Mucosa of descending colon (tissue), 3 donors: ENCODE measurements around the gene PPP1CB. TPM values are rescaled to one million over a fixed set of nuclear protein-coding genes. Genes with fewer than 3 reads are reported as not detected.

Experiments used
- ATAC-seq: fragments of 200-7000 bp; cut with Tn5 transposase; one replicate; pipeline ENCODE4 v1.9.1; 2020; ENCODE audit warnings: mild to moderate bottlenecking, moderate library complexity
- DNase-seq, 3 donors: peaks; one replicate each; pipeline ENCODE4 v3.0.0-alpha.2; 2020
- H3K36me3 ChIP-seq: fragments of 200-600 bp; one replicate; pipeline ENCODE4 v1.8.0; 2021; ENCODE audit warnings: low read depth, mild to moderate bottlenecking
- H3K4me1 ChIP-seq: fragments of 200-600 bp; one replicate; pipeline ENCODE4 v1.8.0; 2021; ENCODE audit warnings: low read depth, mild to moderate bottlenecking
- H3K4me3 ChIP-seq: fragments of 200-600 bp; one replicate; pipeline ENCODE4 v1.8.0; 2021; ENCODE audit warnings: mild to moderate bottlenecking
- H3K9me3 ChIP-seq: fragments of 200-600 bp; one replicate; pipeline ENCODE4 v1.8.0; 2021; ENCODE audit warnings: mild to moderate bottlenecking
- CTCF ChIP-seq: fragments of 200-600 bp; IDR thresholded peaks from one replicate; pipeline ENCODE4 v1.8.0; 2022; ENCODE audit warnings: antibody characterized with exemption, mild to moderate bottlenecking
- intact Hi-C, 2 donors: fragments of 100-400 bp; cut with DNase I in 1 of 2; cut with micrococcal nuclease in 1 of 2; formaldehyde crosslinking; loops; one replicate each; pipeline versions ENCODE4 v1.11.0 to v1.11.1; 2022; cut with DNase I, micrococcal nuclease
- total RNA-seq, 3 donors: library from RNA; stranded (reverse); fragmentation: NEBNext Ultra II Directional in 2 of 3; extraction: Animal tissue kit (Norgen Biotek cat#: 25700) in 2 of 3; gene quantifications; one replicate each; pipeline versions ENCODE4 v1.2.1 to v1.2.4, GENCODE V29; 2021 to 2023
- donor health status: DM: no; HTN: no; CAD: no; lungs with moderate emphysema.
- donor health status: DM: no; HTN: no; CAD: no.
- donor health status: DM: no; HTN: yes; CAD: no.

PPP1CB gene
- total RNA-seq, 3 donors from 2014 or later = 302 to 439 (median 308) TPM

- no peak overlapping the region for H3K4me3 ChIP-seq
- DNase-seq (no peak), ATAC-seq (no peak)
- no peaks in the 10 kb centered on the region for H3K9me3 ChIP-seq
- intact Hi-C loops = no loop called here
- H3K4me1 ChIP-seq = peaks cover 25% of the 10 kb centered on the region
- no peaks in the 10 kb centered on the region for H3K36me3 ChIP-seq
- no peak for TF ChIP-seq CTCF
Measured at GRCh38 chr2:28748941-28749340, 2.7 kb upstream of the PPP1CB start.

GRCh38 chr2:28749526-28749925 is 2.1 kb upstream of the PPP1CB start:
- intact Hi-C loops = no loop called here
- Histone ChIP-seq H3K36me3 (no peaks in the 10 kb centered on the region), H3K4me3 (no peak overlapping the region), H3K4me1 (peaks cover 26% of the 10 kb centered on the region), H3K9me3 (no peaks in the 10 kb centered on the region)
- DNase-seq = no peak
- TF ChIP-seq CTCF = no peak
- no peak for ATAC-seq

GRCh38 chr2:28750316-28751251 is 1.0 kb upstream of the PPP1CB start:
- ATAC-seq (no peak), DNase-seq (peak in 1 of 3 donors; percentile 48)
- intact Hi-C loops = loop anchor here (5.0 to 10.0 kb wide), 2 partner anchors 88 to 156 kb away; no protein-coding TSS in a partner anchor
- Histone ChIP-seq H3K36me3 (no peaks in the 10 kb centered on the region), H3K4me3 (peak overlapping the region; percentile 100), H3K9me3 (no peaks in the 10 kb centered on the region), H3K4me1 (peaks cover 33% of the 10 kb centered on the region)
- TF ChIP-seq CTCF = no peak

GRCh38 chr2:28751956-28752630 is 463 bp downstream of the PPP1CB start:
- no peak for TF ChIP-seq CTCF
- Histone ChIP-seq H3K4me3 (peak overlapping the region; percentile 100), H3K4me1 (peaks cover 41% of the 10 kb centered on the region), H3K9me3 (no peaks in the 10 kb centered on the region), H3K36me3 (no peaks in the 10 kb centered on the region)
- intact Hi-C loops = loop anchor here (5.0 to 10.0 kb wide), 2 partner anchors 90 to 157 kb away; no protein-coding TSS in a partner anchor
- ATAC-seq (peak; percentile 43), DNase-seq (peak in 1 of 3 donors; percentile 55)

GRCh38 chr2:28752631-28753376 is 1.2 kb downstream of the PPP1CB start:
- ATAC-seq (no peak), DNase-seq (no peak)
- Histone ChIP-seq H3K36me3 (no peaks in the 10 kb centered on the region), H3K4me1 (peaks cover 43% of the 10 kb centered on the region), H3K9me3 (no peaks in the 10 kb centered on the region), H3K4me3 (peak overlapping the region; percentile 100)
- TF ChIP-seq CTCF = no peak
- intact Hi-C loops = loop anchor here (5.0 to 10.0 kb wide), 2 partner anchors 91 to 158 kb away; no protein-coding TSS in a partner anchor
